Measurements from ENCODE around the gene INO80D. TPM values are rescaled to one million over a fixed set of nuclear protein-coding genes. Genes with fewer than 3 reads are reported as not detected.
A peak's percentile ranks its signal among the peaks of the same experiment; 100 is the strongest.

Gene INO80D
- total and polyA plus RNA-seq, 2 of the 13 experiments (the other 11 are each of a cell fraction or from before 2014, with no cell fraction given): 7.6 to 7.9 TPM

DNA sequence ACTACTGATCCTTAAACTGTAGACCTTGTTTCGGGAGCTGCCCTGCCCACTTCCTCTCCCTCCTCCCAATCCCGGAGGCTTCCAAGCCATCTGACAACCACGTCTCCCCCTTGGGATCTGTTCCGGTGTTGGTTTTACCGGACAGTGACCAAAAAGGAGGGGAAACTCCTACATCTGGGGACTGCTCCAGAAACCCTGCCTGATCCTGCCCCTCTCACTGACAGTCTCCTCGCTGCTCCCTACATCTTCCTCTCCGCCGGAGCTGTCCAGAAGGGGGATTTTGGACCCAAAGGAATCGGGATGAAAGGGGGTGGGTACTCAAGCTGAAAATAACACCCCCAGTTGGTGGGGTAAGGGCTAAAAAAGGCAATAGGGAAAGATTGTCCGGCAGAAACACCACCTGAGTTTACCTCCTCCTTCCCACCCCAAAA lies 1.5 kb downstream of the INO80D start (continued):
- TF ChIP-seq ZMYM2 (CRISPR knock-in tag; IDR thresholded peaks at IDR 0.05): no peak
- no peak for TF ChIP-seq ZNF253 (CRISPR knock-in tag; IDR thresholded peaks at IDR 0.05; ENCODE audit: borderline replicate concordance)
- no peak for TF ChIP-seq NFYC (CRISPR knock-in tag; IDR thresholded peaks at IDR 0.05)
- peak; percentile 71 for TF ChIP-seq IRF2 (CRISPR knock-in tag; IDR thresholded peaks at IDR 0.05)
- TF ChIP-seq HNRNPK (IDR thresholded peaks at IDR 0.05; ENCODE audit: low read depth, low read length, poor library complexity, severe bottlenecking): no peak
- TF ChIP-seq DBP (CRISPR knock-in tag; IDR thresholded peaks at IDR 0.05; ENCODE audit: not compliant biosample characterization): no peak
- no peak for TF ChIP-seq ZNF598 (CRISPR knock-in tag; IDR thresholded peaks at IDR 0.05; ENCODE audit: borderline replicate concordance)
- no peak for TF ChIP-seq ARNT (IDR thresholded peaks at IDR 0.05)
- no peak for TF ChIP-seq SATB2 (CRISPR knock-in tag; IDR thresholded peaks at IDR 0.05)
- no peak for TF ChIP-seq RFX3 (CRISPR knock-in tag; IDR thresholded peaks at IDR 0.05)
- peak; percentile 84 for TF ChIP-seq HNF1B (CRISPR knock-in tag; IDR thresholded peaks at IDR 0.05)
- TF ChIP-seq FOXC1 (CRISPR knock-in tag; IDR thresholded peaks at IDR 0.05; ENCODE audit: borderline replicate concordance): peak; percentile 48; the same call in 1 of the 2 replicates
- TF ChIP-seq NRL (CRISPR knock-in tag; IDR thresholded peaks at IDR 0.05; ENCODE audit: borderline replicate concordance): no peak
- TF ChIP-seq, protein P1, sequence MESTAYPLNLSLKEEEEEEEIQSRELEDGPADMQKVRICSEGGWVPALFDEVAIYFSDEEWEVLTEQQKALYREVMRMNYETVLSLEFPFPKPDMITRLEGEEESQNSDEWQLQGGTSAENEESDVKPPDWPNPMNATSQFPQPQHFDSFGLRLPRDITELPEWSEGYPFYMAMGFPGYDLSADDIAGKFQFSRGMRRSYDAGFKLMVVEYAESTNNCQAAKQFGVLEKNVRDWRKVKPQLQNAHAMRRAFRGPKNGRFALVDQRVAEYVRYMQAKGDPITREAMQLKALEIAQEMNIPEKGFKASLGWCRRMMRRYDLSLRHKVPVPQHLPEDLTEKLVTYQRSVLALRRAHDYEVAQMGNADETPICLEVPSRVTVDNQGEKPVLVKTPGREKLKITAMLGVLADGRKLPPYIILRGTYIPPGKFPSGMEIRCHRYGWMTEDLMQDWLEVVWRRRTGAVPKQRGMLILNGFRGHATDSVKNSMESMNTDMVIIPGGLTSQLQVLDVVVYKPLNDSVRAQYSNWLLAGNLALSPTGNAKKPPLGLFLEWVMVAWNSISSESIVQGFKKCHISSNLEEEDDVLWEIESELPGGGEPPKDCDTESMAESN (CRISPR knock-in tag; conservative IDR thresholded peaks at IDR 0.05): no peak
- TF ChIP-seq ZNF101 (CRISPR knock-in tag; IDR thresholded peaks at IDR 0.05; ENCODE audit: borderline replicate concordance, low read depth): no peak
- TF ChIP-seq MLXIP (CRISPR knock-in tag; IDR thresholded peaks at IDR 0.05; ENCODE audit: borderline replicate concordance): no peak
- TF ChIP-seq NR2C2 (CRISPR knock-in tag; IDR thresholded peaks at IDR 0.05; ENCODE audit: borderline replicate concordance): peak; percentile 46; the same call in 1 of the 2 replicates
- no peak for TF ChIP-seq DDIT3 (CRISPR knock-in tag; IDR thresholded peaks at IDR 0.05)
- no peak for TF ChIP-seq ADNP (CRISPR knock-in tag; IDR thresholded peaks at IDR 0.05)
- peak; percentile 17; the same call in 1 of the 2 replicates for TF ChIP-seq PHF8 (CRISPR knock-in tag; IDR thresholded peaks at IDR 0.05)
- TF ChIP-seq SOX6 (IDR thresholded peaks at IDR 0.05): no peak
- no peak for TF ChIP-seq SOX6 (CRISPR knock-in tag; IDR thresholded peaks at IDR 0.05)
- peak; percentile 46; the same call in 1 of the 2 replicates for TF ChIP-seq TFDP1 (CRISPR knock-in tag; IDR thresholded peaks at IDR 0.05; ENCODE audit: borderline replicate concordance)

Measured in HepG2 (cell line).